Panc1 (cell line): Measurements from ENCODE around the gene CD300LB. TPM values are rescaled to one million over a fixed set of nuclear protein-coding genes. Genes with fewer than 3 reads are reported as not detected.

ENCODE experiments used
- ATAC-seq: fragments of 200-7000 bp; cut with Tn5 transposase; 2 replicates; pipeline ENCODE4 v1.9.1; 2020; ENCODE audit warnings: mild to moderate bottlenecking, moderate library complexity
- BruUV-seq: library from RNA; stranded (reverse); fragments of 400-500 nt; replicated peaks from 2 replicates; lab custom pipeline; 2021; lab: Mats Ljungman, UMichigan
- CTCF ChIA-PET: fragments of 300-600 bp; sonication (Branson Sonifier 250); formaldehyde crosslinking; loops from one replicate; lab custom pipeline; 2022; ENCODE audit warnings: antibody characterized with exemption; lab: Charles Lee
- POLR2A ChIA-PET: fragments of 300-600 bp; sonication (Branson Sonifier 250); formaldehyde crosslinking; loops from one replicate; lab custom pipeline; 2022; ENCODE audit warnings: antibody characterized with exemption; lab: Charles Lee
- DNase-seq: peaks from one replicate; pipeline ENCODE4 v3.0.0-alpha.2; 2010; ENCODE audit warnings: low read depth, low spot score
- H3K27ac ChIP-seq: 2 replicates; pipeline ENCODE4 v1.5.1; 2011; ENCODE audit warnings: mild to moderate bottlenecking, low read length, inconsistent platforms
- H3K27me3 ChIP-seq: fragments of 200-500 bp; sonication (Bioruptor generic); 2 replicates; pipeline ENCODE4 v1.6.0; 2014; ENCODE audit warnings: low read length, inconsistent platforms; ENCODE audit not compliant: control insufficient read depth, insufficient read depth
- H3K36me3 ChIP-seq: fragments of 200-500 bp; sonication (Bioruptor generic); 2 replicates; pipeline ENCODE4 v1.5.1; 2014; ENCODE audit warnings: inconsistent platforms, mild to moderate bottlenecking, low read length, moderate library complexity; ENCODE audit not compliant: control insufficient read depth, insufficient read depth
- H3K4me1 ChIP-seq: 2 replicates; pipeline ENCODE4 v1.5.1; 2011; ENCODE audit warnings: inconsistent platforms, mild to moderate bottlenecking, low read length, moderate library complexity; ENCODE audit not compliant: control insufficient read depth, insufficient read depth
- H3K4me3 ChIP-seq, 2 experiments: 2 replicates each; pipeline ENCODE4 v1.5.1; 2011 to 2012; ENCODE audit warnings: low read depth in 2 of 2, low read length in 2 of 2, mild to moderate bottlenecking in 2 of 2, inconsistent platforms in 1 of 2, moderate library complexity in 1 of 2
- H3K9me3 ChIP-seq: fragments of 200-500 bp; sonication (Bioruptor generic); 2 replicates; pipeline ENCODE4 v1.5.1; 2014; ENCODE audit warnings: low read depth, mild to moderate bottlenecking, inconsistent platforms, low read length, moderate library complexity; ENCODE audit not compliant: control insufficient read depth, insufficient read depth
- POLR2AphosphoS5 ChIP-seq: IDR thresholded peaks from 2 replicates; pipeline ENCODE4 v1.6.1; 2012; ENCODE audit warnings: mild to moderate bottlenecking, low read depth, low read length, moderate library complexity
- SIN3A ChIP-seq: IDR thresholded peaks from 2 replicates; pipeline ENCODE4 v1.6.1; 2012; ENCODE audit warnings: low read depth, mild to moderate bottlenecking, low read length, moderate library complexity, borderline replicate concordance; ENCODE audit not compliant: insufficient read depth
- TCF7L2 ChIP-seq: IDR thresholded peaks from 2 replicates; pipeline ENCODE4 v1.6.1; 2011; ENCODE audit warnings: mild to moderate bottlenecking, low read depth, low read length, inconsistent platforms
- in situ Hi-C: cut with HindIII; loops from 2 replicates; pipeline ENCODE4 v1.10.0; 2016; ENCODE audit warnings: low sequenced_read_pairs, low pct_unique_long_range_greater_than_20kb
- intact Hi-C: fragments of 100-400 bp; cut with micrococcal nuclease; formaldehyde crosslinking; loops from one replicate; pipeline ENCODE4 v1.10.0; 2022; ENCODE audit not compliant: unreplicated experiment
- total RNA-seq: library from RNA; stranded (reverse); gene quantifications from one replicate; pipeline ENCODE4 v1.2.1, GENCODE V29; 2021; ENCODE audit not compliant: unreplicated experiment
- TF ChIP-seq, protein P1 (sequence below): fragments of 450-650 bp; IDR thresholded peaks from 2 replicates; pipeline ENCODE4 v1.5.1; 2017; ENCODE audit warnings: mild to moderate bottlenecking
- TF ChIP-seq, protein P2 (sequence below), 2 experiments: IDR thresholded peaks; 2 replicates each; pipeline ENCODE4 v1.6.1; 2011 to 2012; ENCODE audit warnings: low read depth in 2 of 2, control low read depth in 1 of 2, low read length in 1 of 2, mild to moderate bottlenecking in 1 of 2, moderate library complexity in 1 of 2; ENCODE audit not compliant: insufficient read depth in 1 of 2

CD300LB gene
- total RNA-seq, 1 experiment from 2014 or later: not detected

DNA sequence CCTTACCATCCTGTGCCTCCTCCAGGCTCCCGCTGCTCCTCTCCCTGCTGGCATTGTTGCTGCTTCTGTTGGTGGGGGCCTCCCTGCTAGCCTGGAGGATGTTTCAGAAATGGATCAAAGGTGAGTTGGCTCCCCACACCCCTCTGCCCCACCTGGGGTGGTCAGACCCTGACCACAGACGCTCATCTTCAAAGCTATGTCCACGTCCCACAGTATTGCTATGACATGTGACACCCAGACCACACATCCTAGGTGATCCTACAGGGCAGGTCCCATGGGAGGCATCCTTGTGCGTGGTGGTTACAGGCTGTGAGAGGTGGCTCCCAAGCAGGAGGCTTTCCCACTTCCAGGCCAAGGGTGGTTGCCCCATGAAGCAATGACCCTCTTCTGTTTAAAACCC is 53.9 kb downstream of the CD300LB start:
- ATAC-seq (no peak), DNase-seq (no peak)
- in situ Hi-C loops: no loop called here
- no TSS peak for BruUV-seq
- POLR2A ChIA-PET: no interaction called here
- TF ChIP-seq SIN3A (no peak), POLR2AphosphoS5 (no peak), TCF7L2 (no peak)
- TF ChIP-seq, protein P1, sequence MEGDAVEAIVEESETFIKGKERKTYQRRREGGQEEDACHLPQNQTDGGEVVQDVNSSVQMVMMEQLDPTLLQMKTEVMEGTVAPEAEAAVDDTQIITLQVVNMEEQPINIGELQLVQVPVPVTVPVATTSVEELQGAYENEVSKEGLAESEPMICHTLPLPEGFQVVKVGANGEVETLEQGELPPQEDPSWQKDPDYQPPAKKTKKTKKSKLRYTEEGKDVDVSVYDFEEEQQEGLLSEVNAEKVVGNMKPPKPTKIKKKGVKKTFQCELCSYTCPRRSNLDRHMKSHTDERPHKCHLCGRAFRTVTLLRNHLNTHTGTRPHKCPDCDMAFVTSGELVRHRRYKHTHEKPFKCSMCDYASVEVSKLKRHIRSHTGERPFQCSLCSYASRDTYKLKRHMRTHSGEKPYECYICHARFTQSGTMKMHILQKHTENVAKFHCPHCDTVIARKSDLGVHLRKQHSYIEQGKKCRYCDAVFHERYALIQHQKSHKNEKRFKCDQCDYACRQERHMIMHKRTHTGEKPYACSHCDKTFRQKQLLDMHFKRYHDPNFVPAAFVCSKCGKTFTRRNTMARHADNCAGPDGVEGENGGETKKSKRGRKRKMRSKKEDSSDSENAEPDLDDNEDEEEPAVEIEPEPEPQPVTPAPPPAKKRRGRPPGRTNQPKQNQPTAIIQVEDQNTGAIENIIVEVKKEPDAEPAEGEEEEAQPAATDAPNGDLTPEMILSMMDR: no peak
- TF ChIP-seq, protein P2, sequence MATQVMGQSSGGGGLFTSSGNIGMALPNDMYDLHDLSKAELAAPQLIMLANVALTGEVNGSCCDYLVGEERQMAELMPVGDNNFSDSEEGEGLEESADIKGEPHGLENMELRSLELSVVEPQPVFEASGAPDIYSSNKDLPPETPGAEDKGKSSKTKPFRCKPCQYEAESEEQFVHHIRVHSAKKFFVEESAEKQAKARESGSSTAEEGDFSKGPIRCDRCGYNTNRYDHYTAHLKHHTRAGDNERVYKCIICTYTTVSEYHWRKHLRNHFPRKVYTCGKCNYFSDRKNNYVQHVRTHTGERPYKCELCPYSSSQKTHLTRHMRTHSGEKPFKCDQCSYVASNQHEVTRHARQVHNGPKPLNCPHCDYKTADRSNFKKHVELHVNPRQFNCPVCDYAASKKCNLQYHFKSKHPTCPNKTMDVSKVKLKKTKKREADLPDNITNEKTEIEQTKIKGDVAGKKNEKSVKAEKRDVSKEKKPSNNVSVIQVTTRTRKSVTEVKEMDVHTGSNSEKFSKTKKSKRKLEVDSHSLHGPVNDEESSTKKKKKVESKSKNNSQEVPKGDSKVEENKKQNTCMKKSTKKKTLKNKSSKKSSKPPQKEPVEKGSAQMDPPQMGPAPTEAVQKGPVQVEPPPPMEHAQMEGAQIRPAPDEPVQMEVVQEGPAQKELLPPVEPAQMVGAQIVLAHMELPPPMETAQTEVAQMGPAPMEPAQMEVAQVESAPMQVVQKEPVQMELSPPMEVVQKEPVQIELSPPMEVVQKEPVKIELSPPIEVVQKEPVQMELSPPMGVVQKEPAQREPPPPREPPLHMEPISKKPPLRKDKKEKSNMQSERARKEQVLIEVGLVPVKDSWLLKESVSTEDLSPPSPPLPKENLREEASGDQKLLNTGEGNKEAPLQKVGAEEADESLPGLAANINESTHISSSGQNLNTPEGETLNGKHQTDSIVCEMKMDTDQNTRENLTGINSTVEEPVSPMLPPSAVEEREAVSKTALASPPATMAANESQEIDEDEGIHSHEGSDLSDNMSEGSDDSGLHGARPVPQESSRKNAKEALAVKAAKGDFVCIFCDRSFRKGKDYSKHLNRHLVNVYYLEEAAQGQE (IDR thresholded peaks at IDR 0.05; ENCODE audit: insufficient read depth in 1 of 2, low read depth in 2 of 2, low read length in 1 of 2): no peak
- Histone ChIP-seq H3K4me1 (no peaks in the 10 kb centered on the region), H3K27me3 (peaks cover 6% of the 10 kb centered on the region; the same call in 1 of the 2 replicates), H3K27ac (no peak overlapping the region), H3K36me3 (no peaks in the 10 kb centered on the region), H3K4me3 (no peak overlapping the region), H3K9me3 (no peaks in the 10 kb centered on the region)
- intact Hi-C loops: no loop called here
- CTCF ChIA-PET: no interaction called here

DNA sequence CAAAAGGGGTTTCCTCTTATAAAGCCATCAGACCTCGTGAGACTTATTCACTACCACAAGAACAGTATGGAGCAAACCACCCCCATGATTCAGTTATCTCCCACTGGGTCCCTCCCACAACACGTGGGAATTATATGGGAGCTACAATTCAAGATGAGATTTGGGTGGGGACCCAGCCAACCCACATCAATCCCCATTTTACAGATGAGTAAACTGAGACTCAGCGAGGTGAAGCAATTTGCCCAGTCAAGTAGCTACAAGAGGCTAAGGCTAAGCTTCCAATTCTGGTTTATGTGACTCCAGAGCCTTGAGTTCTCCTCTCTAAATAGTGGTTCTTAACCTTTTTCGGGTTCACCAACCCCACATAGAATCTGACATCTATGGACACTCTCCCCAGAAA is 56.1 kb downstream of the CD300LB start:
- no peak for DNase-seq
- H3K36me3 ChIP-seq: no peaks in the 10 kb centered on the region
- H3K4me1 ChIP-seq: no peaks in the 10 kb centered on the region
- intact Hi-C loops: no loop called here
- in situ Hi-C loops: no loop called here
- CTCF ChIA-PET: no interaction called here
- TF ChIP-seq, protein P1: no peak
- TF ChIP-seq, protein P2 (IDR thresholded peaks at IDR 0.05; ENCODE audit: insufficient read depth in 1 of 2, low read depth in 2 of 2, low read length in 1 of 2): no peak
- TF ChIP-seq POLR2AphosphoS5: no peak
- no peak for TF ChIP-seq TCF7L2
- TF ChIP-seq SIN3A: no peak
- H3K4me3 ChIP-seq: no peak overlapping the region
- no peaks in the 10 kb centered on the region for H3K9me3 ChIP-seq
- POLR2A ChIA-PET: no interaction called here
- H3K27ac ChIP-seq: no peak overlapping the region
- ATAC-seq: no peak
- H3K27me3 ChIP-seq: peaks cover 6% of the 10 kb centered on the region; the same call in 1 of the 2 replicates
- no TSS peak for BruUV-seq
